ENCODE data around the gene CCSER1. TPM values are rescaled to one million over a fixed set of nuclear protein-coding genes. Genes with fewer than 3 reads are reported as not detected.

CCSER1 gene
- total RNA-seq, 2 donors from 2014 or later = 1.5 to 2.7 TPM

DNA sequence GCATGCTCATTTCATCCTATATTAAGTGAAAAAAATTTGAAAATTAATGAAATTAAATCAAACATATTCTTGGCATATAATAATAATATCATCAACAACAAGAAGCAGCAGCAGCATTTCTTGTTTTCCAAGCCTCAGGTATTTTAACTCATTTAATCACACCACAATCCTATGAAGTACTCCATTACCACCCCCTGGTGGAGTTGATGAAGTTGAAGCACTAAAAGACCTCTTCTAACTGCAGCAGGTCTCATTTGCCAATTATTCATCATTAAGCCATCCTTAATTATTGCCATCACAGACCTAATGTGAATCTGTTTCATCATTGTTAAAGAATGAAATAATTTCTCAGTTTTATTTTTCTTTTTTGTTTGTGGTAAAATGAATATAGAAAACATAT, 1375.2 kb downstream of the CCSER1 start:
- no peaks in the 10 kb centered on the region for H3K27me3 ChIP-seq (replicated peaks; ENCODE audit: insufficient read depth)
- ATAC-seq (ENCODE audit: insufficient number of reproducible peaks, low FRiP score, low read depth) (no peak), DNase-seq (ENCODE audit: low spot score) (no peak)
- peaks cover 3% of the 10 kb centered on the region for H3K9me3 ChIP-seq
- no peak overlapping the region for H3K27ac ChIP-seq
- no peak overlapping the region for H3K4me3 ChIP-seq
- TF ChIP-seq, protein P1, sequence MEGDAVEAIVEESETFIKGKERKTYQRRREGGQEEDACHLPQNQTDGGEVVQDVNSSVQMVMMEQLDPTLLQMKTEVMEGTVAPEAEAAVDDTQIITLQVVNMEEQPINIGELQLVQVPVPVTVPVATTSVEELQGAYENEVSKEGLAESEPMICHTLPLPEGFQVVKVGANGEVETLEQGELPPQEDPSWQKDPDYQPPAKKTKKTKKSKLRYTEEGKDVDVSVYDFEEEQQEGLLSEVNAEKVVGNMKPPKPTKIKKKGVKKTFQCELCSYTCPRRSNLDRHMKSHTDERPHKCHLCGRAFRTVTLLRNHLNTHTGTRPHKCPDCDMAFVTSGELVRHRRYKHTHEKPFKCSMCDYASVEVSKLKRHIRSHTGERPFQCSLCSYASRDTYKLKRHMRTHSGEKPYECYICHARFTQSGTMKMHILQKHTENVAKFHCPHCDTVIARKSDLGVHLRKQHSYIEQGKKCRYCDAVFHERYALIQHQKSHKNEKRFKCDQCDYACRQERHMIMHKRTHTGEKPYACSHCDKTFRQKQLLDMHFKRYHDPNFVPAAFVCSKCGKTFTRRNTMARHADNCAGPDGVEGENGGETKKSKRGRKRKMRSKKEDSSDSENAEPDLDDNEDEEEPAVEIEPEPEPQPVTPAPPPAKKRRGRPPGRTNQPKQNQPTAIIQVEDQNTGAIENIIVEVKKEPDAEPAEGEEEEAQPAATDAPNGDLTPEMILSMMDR (IDR thresholded peaks at IDR 0.05) = no peak
- no peaks in the 10 kb centered on the region for H3K36me3 ChIP-seq
- no peaks in the 10 kb centered on the region for H3K4me1 ChIP-seq (ENCODE audit: control insufficient read depth in 1 of 2, low read depth in 2 of 2)

DNA sequence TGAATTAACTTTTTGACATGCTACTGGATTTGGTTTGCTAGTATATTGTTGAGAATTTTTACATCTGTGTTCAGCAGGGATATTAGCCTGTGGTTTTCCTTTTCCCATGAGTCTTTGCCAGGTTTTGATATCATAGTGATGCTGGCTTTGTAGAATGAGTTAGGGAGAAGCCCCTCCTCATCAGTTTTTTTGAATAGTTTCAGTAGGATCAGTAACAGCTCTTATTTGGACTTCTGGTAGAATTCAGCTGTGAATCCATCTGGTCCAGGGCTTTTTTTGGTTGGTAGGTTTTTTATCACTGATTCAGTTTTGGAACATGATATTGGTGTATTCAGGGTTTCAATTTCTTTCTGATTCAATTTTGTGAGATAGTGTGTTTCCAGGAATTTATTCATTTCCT, 1386.1 kb downstream of the CCSER1 start:
- no peaks in the 10 kb centered on the region for H3K27me3 ChIP-seq (replicated peaks; ENCODE audit: insufficient read depth)
- TF ChIP-seq, protein P1 (IDR thresholded peaks at IDR 0.05) = no peak

DNA sequence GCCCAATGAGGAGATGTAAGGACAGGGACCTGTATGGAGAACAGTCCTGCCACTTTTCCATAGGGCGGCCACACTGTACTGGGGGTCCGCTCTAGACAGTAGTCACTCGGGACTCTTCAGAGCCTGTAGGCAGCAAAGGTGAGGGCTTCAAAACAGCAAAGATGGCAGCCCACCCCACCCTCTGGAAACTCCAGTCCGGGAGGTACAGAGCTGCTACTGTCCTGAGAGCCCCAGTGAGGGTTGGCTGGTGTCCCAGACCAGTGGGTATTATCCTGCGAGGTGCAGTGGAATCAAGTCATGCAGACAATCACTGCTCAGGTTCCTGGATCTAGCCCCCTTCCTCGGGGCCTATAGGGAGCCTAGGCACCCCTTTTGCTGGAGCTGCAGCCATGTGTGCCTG, 1392.0 kb downstream of the CCSER1 start:
- TF ChIP-seq, protein P1 (IDR thresholded peaks at IDR 0.05) = no peak
- ATAC-seq (ENCODE audit: insufficient number of reproducible peaks, low FRiP score, low read depth) (no peak), DNase-seq (ENCODE audit: low spot score) (no peak)
- Histone ChIP-seq H3K27ac (no peak overlapping the region), H3K4me3 (no peak overlapping the region), H3K4me1 (ENCODE audit: control insufficient read depth in 1 of 2, low read depth in 2 of 2) (no peaks in the 10 kb centered on the region), H3K9me3 (no peaks in the 10 kb centered on the region), H3K36me3 (no peaks in the 10 kb centered on the region), H3K27me3 (replicated peaks; ENCODE audit: insufficient read depth) (no peaks in the 10 kb centered on the region)

More for the DNA sequence above, 1386.1 kb downstream of the CCSER1 start:
- ATAC-seq (ENCODE audit: insufficient number of reproducible peaks, low FRiP score, low read depth) = no peak
- no peak overlapping the region for H3K4me3 ChIP-seq
- peaks cover 5% of the 10 kb centered on the region for H3K9me3 ChIP-seq
- H3K4me1 ChIP-seq (ENCODE audit: control insufficient read depth in 1 of 2, low read depth in 2 of 2) = no peaks in the 10 kb centered on the region
- no peaks in the 10 kb centered on the region for H3K36me3 ChIP-seq
- no peak for DNase-seq (ENCODE audit: low spot score)
- no peak overlapping the region for H3K27ac ChIP-seq

DNA sequence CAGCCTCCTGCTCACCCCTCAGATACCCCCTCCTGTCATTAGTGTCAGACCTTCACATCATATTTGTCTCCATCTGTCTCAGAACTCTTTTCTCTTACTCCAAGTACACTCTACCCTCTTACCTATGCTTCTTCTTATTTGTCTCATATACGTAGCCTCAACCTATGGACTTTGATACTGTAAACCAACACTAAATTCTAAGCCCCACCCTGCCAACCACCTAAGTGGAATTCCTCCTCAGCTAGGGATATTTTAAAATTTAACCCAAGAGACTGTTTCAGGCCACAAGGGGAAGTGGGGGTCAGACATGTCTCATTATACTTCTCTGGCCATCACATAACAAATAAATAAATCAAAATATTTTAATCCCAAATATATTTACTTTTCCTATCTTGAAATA, 1398.4 kb downstream of the CCSER1 start:
- no peak for DNase-seq (ENCODE audit: low spot score)
- H3K4me1 ChIP-seq (ENCODE audit: control insufficient read depth in 1 of 2, low read depth in 2 of 2) = no peaks in the 10 kb centered on the region
- no peaks in the 10 kb centered on the region for H3K27me3 ChIP-seq (replicated peaks; ENCODE audit: insufficient read depth)
- TF ChIP-seq, protein P1 (IDR thresholded peaks at IDR 0.05) = no peak
- H3K4me3 ChIP-seq = no peak overlapping the region
- H3K27ac ChIP-seq = no peak overlapping the region
- H3K9me3 ChIP-seq = no peaks in the 10 kb centered on the region
- ATAC-seq (ENCODE audit: insufficient number of reproducible peaks, low FRiP score, low read depth) = no peak
- H3K36me3 ChIP-seq = no peaks in the 10 kb centered on the region

DNA sequence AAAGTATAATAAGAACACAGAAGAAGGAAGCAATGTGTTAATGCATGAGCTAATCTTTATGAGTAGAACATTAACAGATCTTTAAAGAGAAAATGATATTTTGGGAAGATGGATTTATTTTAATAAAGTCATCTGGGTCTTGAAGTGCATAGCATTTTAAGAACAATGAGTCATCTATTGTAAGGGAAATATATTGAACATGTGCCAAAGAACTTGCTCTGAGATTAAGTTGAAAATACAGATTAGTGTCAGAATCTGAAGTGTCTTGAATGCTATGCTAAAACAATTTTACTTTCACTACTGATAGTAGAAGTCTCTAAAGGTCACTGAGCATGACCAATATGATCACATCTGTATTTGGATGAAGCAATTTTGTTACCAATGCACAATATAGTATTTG, 1399.9 kb downstream of the CCSER1 start:
- Histone ChIP-seq H3K4me3 (no peak overlapping the region), H3K27me3 (replicated peaks; ENCODE audit: insufficient read depth) (no peaks in the 10 kb centered on the region), H3K9me3 (no peaks in the 10 kb centered on the region), H3K36me3 (no peaks in the 10 kb centered on the region), H3K4me1 (ENCODE audit: control insufficient read depth in 1 of 2, low read depth in 2 of 2) (no peaks in the 10 kb centered on the region), H3K27ac (no peak overlapping the region)
- TF ChIP-seq, protein P1 (IDR thresholded peaks at IDR 0.05) = no peak
- DNase-seq (ENCODE audit: low spot score) (no peak), ATAC-seq (ENCODE audit: insufficient number of reproducible peaks, low FRiP score, low read depth) (no peak)

Measured in thoracic aorta (tissue), 2 donors.